ENCODE measurements around the gene SLC9A7. TPM values are rescaled to one million over a fixed set of nuclear protein-coding genes. Genes with fewer than 3 reads are reported as not detected.

Gene SLC9A7
- total RNA-seq, 1 experiment from 2014 or later, result 13.1 TPM

DNA sequence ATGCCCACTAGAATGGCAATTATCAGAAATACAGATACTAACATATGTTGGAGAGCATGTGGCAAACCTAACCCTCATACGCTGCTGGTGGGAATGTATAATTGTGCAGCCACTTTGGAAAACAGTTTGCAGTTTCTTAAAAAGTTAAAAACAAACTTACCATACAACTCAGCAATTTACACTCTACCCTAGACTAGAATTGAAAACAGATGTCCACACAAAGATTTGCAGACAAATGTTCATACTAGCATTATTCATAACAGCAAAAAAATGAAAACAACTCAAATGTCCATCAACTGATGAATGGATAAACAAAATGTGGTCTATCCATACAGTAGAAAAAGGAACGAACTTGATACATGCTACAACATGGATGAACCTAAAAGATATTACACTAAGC, 64.4 kb downstream of the SLC9A7 start:
- Histone ChIP-seq H3K4me1 (ENCODE audit: insufficient read depth, low read length, poor library complexity, severe bottlenecking) (peaks cover 3% of the 10 kb centered on the region), H3K9me3 (ENCODE audit: low read depth, low read length, poor library complexity, severe bottlenecking) (no peaks in the 10 kb centered on the region), H3K27ac (ENCODE audit: low read depth, low read length, poor library complexity, severe bottlenecking) (no peak overlapping the region), H3K27me3 (replicated peaks; ENCODE audit: insufficient read depth, low read depth, low read length, poor library complexity) (no peaks in the 10 kb centered on the region), H3K4me3 (ENCODE audit: low read depth, low read length, poor library complexity, severe bottlenecking) (no peak overlapping the region), H3K36me3 (ENCODE audit: insufficient read depth, low read length, poor library complexity, severe bottlenecking) (no peaks in the 10 kb centered on the region)
- no peak for TF ChIP-seq EZH2 (IDR thresholded peaks at IDR 0.05; ENCODE audit: borderline replicate concordance, low read depth, low read length, poor library complexity, severe bottlenecking)
- TF ChIP-seq, protein P1, sequence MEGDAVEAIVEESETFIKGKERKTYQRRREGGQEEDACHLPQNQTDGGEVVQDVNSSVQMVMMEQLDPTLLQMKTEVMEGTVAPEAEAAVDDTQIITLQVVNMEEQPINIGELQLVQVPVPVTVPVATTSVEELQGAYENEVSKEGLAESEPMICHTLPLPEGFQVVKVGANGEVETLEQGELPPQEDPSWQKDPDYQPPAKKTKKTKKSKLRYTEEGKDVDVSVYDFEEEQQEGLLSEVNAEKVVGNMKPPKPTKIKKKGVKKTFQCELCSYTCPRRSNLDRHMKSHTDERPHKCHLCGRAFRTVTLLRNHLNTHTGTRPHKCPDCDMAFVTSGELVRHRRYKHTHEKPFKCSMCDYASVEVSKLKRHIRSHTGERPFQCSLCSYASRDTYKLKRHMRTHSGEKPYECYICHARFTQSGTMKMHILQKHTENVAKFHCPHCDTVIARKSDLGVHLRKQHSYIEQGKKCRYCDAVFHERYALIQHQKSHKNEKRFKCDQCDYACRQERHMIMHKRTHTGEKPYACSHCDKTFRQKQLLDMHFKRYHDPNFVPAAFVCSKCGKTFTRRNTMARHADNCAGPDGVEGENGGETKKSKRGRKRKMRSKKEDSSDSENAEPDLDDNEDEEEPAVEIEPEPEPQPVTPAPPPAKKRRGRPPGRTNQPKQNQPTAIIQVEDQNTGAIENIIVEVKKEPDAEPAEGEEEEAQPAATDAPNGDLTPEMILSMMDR (conservative IDR thresholded peaks at IDR 0.05; ENCODE audit: low read depth, low read length), result no peak
- BruUV-seq (replicated peaks), result no TSS peak
- intact Hi-C loops (cut with micrococcal nuclease; ENCODE audit: unreplicated experiment), result no loop called here
- CTCF ChIA-PET, result no interaction called here
- no peak for DNase-seq (ENCODE audit: low spot score)
- POLR2A ChIA-PET (ENCODE audit: low non-redundant PET), result no interaction called here

DNA sequence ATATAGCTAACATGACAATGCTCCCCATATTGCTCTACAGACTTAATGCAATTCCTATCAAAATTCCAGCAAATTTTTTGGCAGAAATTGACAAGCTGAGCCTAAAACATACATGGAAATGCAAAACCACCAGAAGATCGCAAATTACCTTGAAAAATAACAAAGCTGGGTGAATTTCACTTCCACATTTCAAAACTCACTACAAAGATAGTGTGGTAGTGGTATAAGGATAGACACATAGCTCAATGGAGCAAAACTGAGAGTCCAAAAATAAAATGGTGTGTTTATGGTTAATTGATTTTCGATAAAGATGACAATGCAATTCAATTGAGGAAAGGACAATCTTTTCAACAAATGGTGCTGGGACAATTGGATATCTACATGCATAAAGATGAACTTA, 65.8 kb downstream of the SLC9A7 start:
- no peak overlapping the region for H3K4me3 ChIP-seq (ENCODE audit: low read depth, low read length, poor library complexity, severe bottlenecking)
- ChIA-PET CTCF (no interaction called here), POLR2A (ENCODE audit: low non-redundant PET) (no interaction called here)
- DNase-seq (ENCODE audit: low spot score), result no peak
- H3K27me3 ChIP-seq (replicated peaks; ENCODE audit: insufficient read depth, low read depth, low read length, poor library complexity), result no peaks in the 10 kb centered on the region
- H3K9me3 ChIP-seq (ENCODE audit: low read depth, low read length, poor library complexity, severe bottlenecking), result no peaks in the 10 kb centered on the region
- BruUV-seq (replicated peaks), result no TSS peak
- H3K4me1 ChIP-seq (ENCODE audit: insufficient read depth, low read length, poor library complexity, severe bottlenecking), result peaks cover 3% of the 10 kb centered on the region
- no peak overlapping the region for H3K27ac ChIP-seq (ENCODE audit: low read depth, low read length, poor library complexity, severe bottlenecking)
- intact Hi-C loops (cut with micrococcal nuclease; ENCODE audit: unreplicated experiment), result no loop called here
- no peak for TF ChIP-seq EZH2 (IDR thresholded peaks at IDR 0.05; ENCODE audit: borderline replicate concordance, low read depth, low read length, poor library complexity, severe bottlenecking)
- TF ChIP-seq, protein P1 (conservative IDR thresholded peaks at IDR 0.05; ENCODE audit: low read depth, low read length), result no peak
- no peaks in the 10 kb centered on the region for H3K36me3 ChIP-seq (ENCODE audit: insufficient read depth, low read length, poor library complexity, severe bottlenecking)

DNA sequence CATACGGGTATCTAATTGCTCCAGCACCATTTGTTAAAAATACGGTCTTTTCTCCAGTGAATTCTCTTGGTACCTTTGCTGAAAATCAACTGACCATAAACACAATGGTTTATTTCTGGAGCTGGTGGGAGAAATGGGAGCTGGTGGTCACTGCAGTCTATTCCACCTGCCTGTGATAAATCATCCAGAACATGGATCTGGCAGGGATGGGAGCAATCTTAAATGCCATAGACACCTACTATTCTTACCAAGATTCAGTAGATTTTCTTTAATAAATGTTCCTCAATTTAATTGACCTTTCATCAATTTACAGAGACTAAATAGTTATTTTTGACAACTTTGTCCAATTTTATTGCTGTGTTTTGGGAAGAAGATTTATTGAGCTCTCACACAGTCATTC, 68.1 kb downstream of the SLC9A7 start:
- H3K4me3 ChIP-seq (ENCODE audit: low read depth, low read length, poor library complexity, severe bottlenecking), result no peak overlapping the region
- intact Hi-C loops (cut with micrococcal nuclease; ENCODE audit: unreplicated experiment), result no loop called here
- H3K9me3 ChIP-seq (ENCODE audit: low read depth, low read length, poor library complexity, severe bottlenecking), result no peaks in the 10 kb centered on the region
- no TSS peak for BruUV-seq (replicated peaks)
- POLR2A ChIA-PET (ENCODE audit: low non-redundant PET), result no interaction called here
- H3K36me3 ChIP-seq (ENCODE audit: insufficient read depth, low read length, poor library complexity, severe bottlenecking), result no peaks in the 10 kb centered on the region
- DNase-seq (ENCODE audit: low spot score), result no peak
- H3K4me1 ChIP-seq (ENCODE audit: insufficient read depth, low read length, poor library complexity, severe bottlenecking), result peaks cover 3% of the 10 kb centered on the region
- TF ChIP-seq EZH2 (IDR thresholded peaks at IDR 0.05; ENCODE audit: borderline replicate concordance, low read depth, low read length, poor library complexity, severe bottlenecking), result no peak
- TF ChIP-seq, protein P1 (conservative IDR thresholded peaks at IDR 0.05; ENCODE audit: low read depth, low read length), result no peak
- no peaks in the 10 kb centered on the region for H3K27me3 ChIP-seq (replicated peaks; ENCODE audit: insufficient read depth, low read depth, low read length, poor library complexity)
- no peak overlapping the region for H3K27ac ChIP-seq (ENCODE audit: low read depth, low read length, poor library complexity, severe bottlenecking)
- CTCF ChIA-PET, result no interaction called here

Measured in A673 (cell line).